Left ventricle myocardium inferior (tissue), 1 donor: ENCODE measurements around the gene ACTR3. TPM values are rescaled to one million over a fixed set of nuclear protein-coding genes. Genes with fewer than 3 reads are reported as not detected.

ENCODE experiments used
- DNase-seq: peaks from one replicate; pipeline ENCODE4 v3.0.0-alpha.2; 2020
- H3K27ac ChIP-seq: fragments of 200-600 bp; replicated peaks from 2 replicates; pipeline ENCODE4 v1.8.0; 2021
- H3K27me3 ChIP-seq: fragments of 200-600 bp; 2 replicates; pipeline ENCODE4 v1.8.0; 2021; ENCODE audit warnings: low read depth
- H3K36me3 ChIP-seq: fragments of 200-600 bp; 2 replicates; pipeline ENCODE4 v1.8.0; 2021
- H3K4me1 ChIP-seq: fragments of 200-600 bp; 2 replicates; pipeline ENCODE4 v1.8.0; 2021
- H3K4me3 ChIP-seq: fragments of 200-600 bp; 2 replicates; pipeline ENCODE4 v1.8.0; 2021; ENCODE audit warnings: mild to moderate bottlenecking, moderate library complexity
- H3K9me3 ChIP-seq: fragments of 200-600 bp; replicated peaks from 2 replicates; pipeline ENCODE4 v1.8.0; 2021
- CTCF ChIP-seq: fragments of 200-600 bp; IDR thresholded peaks from 2 replicates; pipeline ENCODE4 v1.8.0; 2021; ENCODE audit warnings: antibody characterized with exemption, mild to moderate bottlenecking, borderline replicate concordance
- intact Hi-C: fragments of 100-400 bp; cut with micrococcal nuclease; formaldehyde crosslinking; loops from one replicate; pipeline ENCODE4 v1.11.0; 2022
- total RNA-seq: library from RNA; stranded (reverse); fragmentation: NEBNext Ultra II Directional; extraction: Animal tissue kit (Norgen Biotek cat#: 25700); gene quantifications from one replicate; pipeline ENCODE4 v1.2.1, GENCODE V29; 2021
- donor health status: DM: no; HTN: yes; CAD: no; lungs with severe emphysema.

Gene ACTR3
- total RNA-seq, 1 donor from 2014 or later = 108 TPM

- no peak for TF ChIP-seq CTCF
- Histone ChIP-seq H3K27ac (no peak overlapping the region), H3K4me1 (no peaks in the 10 kb centered on the region), H3K27me3 (peaks cover 27% of the 10 kb centered on the region), H3K4me3 (no peak overlapping the region), H3K9me3 (no peaks in the 10 kb centered on the region), H3K36me3 (no peaks in the 10 kb centered on the region)
- DNase-seq = no peak
- intact Hi-C loops = no loop called here
These were observed 22.3 kb upstream of the ACTR3 start for GRCh38 chr2:113867571-113867970.

GRCh38 chr2:113869253-113869652 lies 20.6 kb upstream of the ACTR3 start:
- no peak for DNase-seq
- no peak overlapping the region for H3K4me3 ChIP-seq
- no peaks in the 10 kb centered on the region for H3K36me3 ChIP-seq
- TF ChIP-seq CTCF = no peak
- H3K27ac ChIP-seq = no peak overlapping the region
- peaks cover 22% of the 10 kb centered on the region for H3K27me3 ChIP-seq
- H3K9me3 ChIP-seq = no peaks in the 10 kb centered on the region
- no peaks in the 10 kb centered on the region for H3K4me1 ChIP-seq
- intact Hi-C loops = no loop called here

GRCh38 chr2:113872201-113872600 lies 17.7 kb upstream of the ACTR3 start:
- Histone ChIP-seq H3K27ac (no peak overlapping the region), H3K27me3 (peaks cover 14% of the 10 kb centered on the region), H3K4me1 (no peaks in the 10 kb centered on the region), H3K9me3 (no peaks in the 10 kb centered on the region), H3K4me3 (no peak overlapping the region), H3K36me3 (no peaks in the 10 kb centered on the region)
- no peak for TF ChIP-seq CTCF
- no peak for DNase-seq
- intact Hi-C loops = no loop called here

- H3K27ac ChIP-seq = no peak overlapping the region
- H3K36me3 ChIP-seq = no peaks in the 10 kb centered on the region
- peaks cover 14% of the 10 kb centered on the region for H3K4me1 ChIP-seq
- intact Hi-C loops = no loop called here
- no peaks in the 10 kb centered on the region for H3K9me3 ChIP-seq
- no peak for DNase-seq
- TF ChIP-seq CTCF = no peak
- peaks cover under 1% of the 10 kb centered on the region for H3K27me3 ChIP-seq
- no peak overlapping the region for H3K4me3 ChIP-seq
These were observed 16.0 kb upstream of the ACTR3 start for GRCh38 chr2:113873867-113874266.

- Histone ChIP-seq H3K9me3 (no peaks in the 10 kb centered on the region), H3K27me3 (no peaks in the 10 kb centered on the region), H3K27ac (no peak overlapping the region), H3K4me1 (peaks cover 19% of the 10 kb centered on the region), H3K36me3 (no peaks in the 10 kb centered on the region), H3K4me3 (no peak overlapping the region)
- no peak for DNase-seq
- intact Hi-C loops = no loop called here
- no peak for TF ChIP-seq CTCF
These were observed 14.8 kb upstream of the ACTR3 start for GRCh38 chr2:113875135-113875534.
